K562 (cell line): ENCODE results near the gene DLGAP3. TPM values are rescaled to one million over a fixed set of nuclear protein-coding genes. Genes with fewer than 3 reads are reported as not detected.
A peak's percentile ranks its signal among the peaks of the same experiment; 100 is the strongest.

ENCODE experiments used
- ATAC-seq: fragments of 200-7000 bp; cut with Tn5 transposase; 3 replicates; pipeline ENCODE4 v1.9.1; 2020; ENCODE audit warnings: moderate library complexity
- BruUV-seq: library from RNA; stranded (reverse); fragments of 400-500 nt; replicated peaks from 2 replicates; lab custom pipeline; 2021; lab: Mats Ljungman, UMichigan
- CTCF ChIA-PET: fragments of 300-600 bp; formaldehyde crosslinking; extraction: SDS; loops from one replicate; lab custom pipeline; 2021; ENCODE audit warnings: low intra/inter-chr PET ratio; lab: Yijun Ruan, JAX
- POLR2A ChIA-PET: fragments of 300-600, 350-650 bp; sonication (Branson Sonifier 250); formaldehyde crosslinking; extraction: SDS; loops from one replicate; lab custom pipeline; 2021; ENCODE audit warnings: antibody characterized with exemption, inconsistent platforms; lab: Yijun Ruan, JAX
- DNase-seq, 4 experiments: peaks; one replicate each; pipeline versions ENCODE4 v3.0.0 to v3.0.0-alpha.2; 2011 to 2018; ENCODE audit warnings: low spot score in 3 of 4, mixed read lengths in 3 of 4; ENCODE audit errors: extremely low read depth in 1 of 4
- FAIRE-seq: peaks from 2 replicates; lab custom pipeline; 2011; peaks lifted over from hg19 to GRCh38; lab: Jason Lieb, UNC
- H2AFZ ChIP-seq: 2 replicates; pipeline ENCODE4 v1.6.0; 2011; ENCODE audit warnings: low read depth, low read length, control low read depth, inconsistent platforms
- H3K27ac ChIP-seq: fragments of 200-600 bp; 3 replicates; pipeline ENCODE4 v1.8.0; 2011; ENCODE audit warnings: low read depth, mild to moderate bottlenecking, control low read depth, inconsistent platforms, low read length, moderate library complexity, mixed read lengths; ENCODE audit errors: extremely low read depth
- H3K27me3 ChIP-seq, 2 experiments: fragments of 300-600 bp in 1 of 2; 2 replicates in 1 of 2; 3 replicates in 1 of 2; pipeline versions ENCODE4 v1.6.0 to v1.8.0; 2011; ENCODE audit warnings: inconsistent platforms in 2 of 2, low read length in 2 of 2, mild to moderate bottlenecking in 1 of 2, mixed read lengths in 1 of 2, moderate library complexity in 1 of 2; ENCODE audit not compliant: control insufficient read depth in 2 of 2, insufficient read depth in 2 of 2
- H3K36me3 ChIP-seq: fragments of 300-600 bp; 3 replicates; pipeline ENCODE4 v1.8.0; 2011; ENCODE audit warnings: mild to moderate bottlenecking, low read length, inconsistent platforms; ENCODE audit not compliant: control insufficient read depth, insufficient read depth
- H3K4me1 ChIP-seq, 2 experiments: fragments of 200-600 bp in 1 of 2; replicated peaks in 1 of 2; 2 replicates in 1 of 2; 3 replicates in 1 of 2; pipeline versions ENCODE4 v1.5.1 to v1.8.0; 2011; ENCODE audit warnings: inconsistent platforms in 2 of 2, low read length in 2 of 2, mild to moderate bottlenecking in 1 of 2, mixed read lengths in 1 of 2, moderate library complexity in 1 of 2; ENCODE audit not compliant: control insufficient read depth in 2 of 2, insufficient read depth in 2 of 2
- H3K4me2 ChIP-seq: 2 replicates; pipeline ENCODE4 v1.6.1; 2011; ENCODE audit warnings: low read length, control low read depth, inconsistent platforms, mixed read lengths; ENCODE audit not compliant: insufficient read depth
- H3K4me3 ChIP-seq: fragments of 200-600 bp; sonication (generic), shearing (Covaris generic); 2 replicates; pipeline ENCODE4 v1.5.1; 2016; ENCODE audit warnings: control low read depth, inconsistent platforms
- H3K79me2 ChIP-seq: fragments of 200-600 bp; 3 replicates; pipeline ENCODE4 v1.8.0; 2011; ENCODE audit warnings: low read length, inconsistent platforms; ENCODE audit not compliant: control insufficient read depth, insufficient read depth
- H3K9ac ChIP-seq, 2 experiments: 2 replicates each; pipeline versions ENCODE4 v1.6.0 to v1.6.1; 2011; ENCODE audit warnings: low read depth in 2 of 2, low read length in 2 of 2, control low read depth in 1 of 2, inconsistent platforms in 1 of 2, mild to moderate bottlenecking in 1 of 2, mixed read lengths in 1 of 2; ENCODE audit not compliant: insufficient read depth in 1 of 2
- H3K9me1 ChIP-seq: one replicate; pipeline ENCODE4 v1.6.0; 2011; ENCODE audit warnings: inconsistent platforms, mild to moderate bottlenecking, low read length, moderate library complexity; ENCODE audit not compliant: control insufficient read depth, insufficient read depth
- H3K9me3 ChIP-seq: replicated peaks from 2 replicates; pipeline ENCODE4 v1.5.1; 2011; ENCODE audit warnings: low read depth, low read length, inconsistent platforms; ENCODE audit not compliant: control insufficient read depth, insufficient read depth
- H4K20me1 ChIP-seq: replicated peaks from 2 replicates; pipeline ENCODE4 v1.6.1; 2011; ENCODE audit warnings: low read length, inconsistent platforms, mixed read lengths; ENCODE audit not compliant: control insufficient read depth, insufficient read depth
- CXXC5 ChIP-seq: fragments of 250-450 bp; sonication (Bioruptor Pico); IDR thresholded peaks from 2 replicates; pipeline ENCODE4 v1.8.0; 2022; ENCODE audit warnings: inconsistent platforms, mild to moderate bottlenecking, moderate library complexity
- DPF2 ChIP-seq: fragments of 450-650 bp; IDR thresholded peaks from 2 replicates; pipeline ENCODE4 v1.6.1; 2016
- EGR1 ChIP-seq: fragments of 450-650 bp; conservative IDR thresholded peaks from 2 replicates; pipeline ENCODE4 v1.6.1; 2017; ENCODE audit warnings: mild to moderate bottlenecking
- ELF2 ChIP-seq: fragments of 250-450 bp; sonication (Bioruptor Pico); IDR thresholded peaks from 2 replicates; pipeline ENCODE4 v1.5.0; 2021; ENCODE audit warnings: mild to moderate bottlenecking
- ERF ChIP-seq: fragments of 450-650 bp; formaldehyde crosslinking; IDR thresholded peaks from 2 replicates; pipeline ENCODE4 v1.4.0; 2020; ENCODE audit warnings: mild to moderate bottlenecking, mixed read lengths
- GATA2 ChIP-seq: sonication (generic); formaldehyde crosslinking; IDR thresholded peaks from 2 replicates; pipeline ENCODE4 v1.4.0; 2020; ENCODE audit warnings: mild to moderate bottlenecking, missing genetic modification reagents
- GATAD2A ChIP-seq: fragments of 450-650 bp; IDR thresholded peaks from 2 replicates; pipeline ENCODE4 v1.6.1; 2017
- HLTF ChIP-seq: fragments of 450-650 bp; IDR thresholded peaks from 2 replicates; pipeline ENCODE4 v1.6.1; 2016
- HOXB6 ChIP-seq: fragments of 250-450 bp; sonication (Bioruptor Pico); IDR thresholded peaks from 2 replicates; pipeline ENCODE4 v1.5.1; 2022; ENCODE audit warnings: mild to moderate bottlenecking, borderline replicate concordance
- MED1 ChIP-seq: sonication (generic); formaldehyde crosslinking; IDR thresholded peaks from 2 replicates; pipeline ENCODE4 v1.8.1; 2023; ENCODE audit warnings: missing genetic modification reagents, borderline replicate concordance
- NEUROD1 ChIP-seq: fragments of 150-350 bp; IDR thresholded peaks from 2 replicates; pipeline ENCODE4 v1.6.1; 2014; ENCODE audit warnings: borderline replicate concordance, low read length, low read depth; ENCODE audit not compliant: partially characterized antibody
- PHF20 ChIP-seq: fragments of 450-650 bp; IDR thresholded peaks from 2 replicates; pipeline ENCODE4 v1.6.1; 2018; ENCODE audit not compliant: partially characterized antibody
- SAFB2 ChIP-seq: fragments of 200-400 bp; formaldehyde crosslinking; IDR thresholded peaks from 2 replicates; pipeline ENCODE4 v1.6.1; 2018; ENCODE audit warnings: borderline replicate concordance, low read length, low read depth, moderate library complexity; ENCODE audit not compliant: severe bottlenecking
- SRF ChIP-seq, 2 experiments: fragments of 250-450, 450-650 bp in 1 of 2; sonication (Bioruptor Pico) in 1 of 2; sonication (generic) in 1 of 2; formaldehyde crosslinking; IDR thresholded peaks; 2 replicates each; pipeline versions ENCODE4 v1.5.0 to v1.5.1; 2020 to 2022; ENCODE audit warnings: mild to moderate bottlenecking in 1 of 2, missing genetic modification reagents in 1 of 2
- TAF9B ChIP-seq: fragments of 450-650 bp; IDR thresholded peaks from 2 replicates; pipeline ENCODE4 v1.6.1; 2018; ENCODE audit warnings: mild to moderate bottlenecking; ENCODE audit not compliant: partially characterized antibody
- TEAD4 ChIP-seq, 2 experiments: sonication (generic) in 1 of 2; formaldehyde crosslinking in 1 of 2; IDR thresholded peaks; 2 replicates each; pipeline versions ENCODE4 v1.6.1 to v1.8.0; 2012 to 2022; ENCODE audit warnings: borderline replicate concordance in 1 of 2, inconsistent platforms in 1 of 2, low read length in 1 of 2, mild to moderate bottlenecking in 1 of 2, missing genetic modification reagents in 1 of 2
- YBX1 ChIP-seq: fragments of 450-650 bp; IDR thresholded peaks from 2 replicates; pipeline ENCODE4 v1.7.1; 2016; ENCODE audit warnings: mild to moderate bottlenecking
- ZNF639 ChIP-seq, 2 experiments: fragments of 200-800 bp in 1 of 2; sonication (Bioruptor generic) in 1 of 2; sonication (generic) in 1 of 2; formaldehyde crosslinking in 1 of 2; IDR thresholded peaks in 1 of 2; conservative IDR thresholded peaks in 1 of 2; 2 replicates each; pipeline versions ENCODE4 v1.5.0 to v1.6.1; 2016 to 2020; ENCODE audit warnings: missing compliant biosample characterization in 1 of 2, missing genetic modification characterization in 1 of 2, missing genetic modification reagents in 1 of 2
- ZNF668 ChIP-seq: fragments of 250-450 bp; sonication (Bioruptor Pico); IDR thresholded peaks from 2 replicates; pipeline ENCODE4 v1.8.0; 2022; ENCODE audit warnings: mild to moderate bottlenecking, inconsistent platforms
- ZNF696 ChIP-seq: fragments of 250-450 bp; sonication (Bioruptor Pico); conservative IDR thresholded peaks from 2 replicates; pipeline ENCODE4 v1.4.0; 2020; ENCODE audit warnings: mild to moderate bottlenecking, moderate library complexity
- ZNF740 ChIP-seq, 3 experiments: fragments of 200-800 bp in 1 of 3; sonication (Bioruptor generic) in 1 of 3; sonication (generic) in 1 of 3; formaldehyde crosslinking in 1 of 3; IDR thresholded peaks; 2 replicates each; pipeline versions ENCODE4 v1.6.1 to v1.8.0; 2016 to 2022; ENCODE audit warnings: mild to moderate bottlenecking in 2 of 3, missing compliant biosample characterization in 2 of 3, missing genetic modification characterization in 2 of 3, missing genetic modification reagents in 1 of 3
- WGBS: fragments of 100-300 bp; shearing (Covaris generic); methylation state at CpG from one replicate; pipeline ENCODE4 v1.1.6; 2016; ENCODE audit warnings: low coverage, mixed read lengths; ENCODE audit not compliant: insufficient coverage; ENCODE audit errors: missing lambda C conversion rate; 5-methylcytosine and 5-hydroxymethylcytosine counted together
- in situ Hi-C: fragments of 300-500 bp; cut with MboI; formaldehyde crosslinking; loops from 4 replicates; pipeline ENCODE4 v1.15.0; 2018; ENCODE audit warnings: inconsistent platforms, mixed read lengths
- intact Hi-C: fragments of 100-400 bp; cut with micrococcal nuclease; formaldehyde crosslinking; loops from 2 replicates; pipeline ENCODE4 v1.14.2; 2022
- polyA plus RNA-seq, 8 experiments: library from polyadenylated mRNA; depleted of rRNA in 4 of 8; stranded (reverse) in 5 of 8; unstranded in 3 of 8; fragments of >200 nt; fragmentation: Nextera tagmentation in 2 of 8; fragmentation: Illumina TruSeq in 1 of 8; extraction: Ambion mirVana in 2 of 8; extraction: Trizol in 1 of 8; gene quantifications; 2 replicates each; pipeline versions ENCODE4 v1.2.1 to v1.2.3, GENCODE V29; 2011 to 2014; ENCODE audit warnings: inconsistent platforms in 1 of 8, missing spikeins in 1 of 8
- total RNA-seq, 7 experiments: library from RNA; depleted of rRNA in 6 of 7; stranded (reverse); fragments of >200 nt in 6 of 7; fragmentation: Illumina TruSeq in 2 of 7; extraction: Trizol in 2 of 7; gene quantifications; 2 replicates each; pipeline versions ENCODE4 v1.2.1 to v1.2.3, GENCODE V29; 2011 to 2021; ENCODE audit warnings: low replicate concordance in 1 of 7

Gene DLGAP3
- total and polyA plus RNA-seq, 9 of the 15 experiments (the other 6 are each of a cell fraction or from before 2014, with no cell fraction given): 0.01 to 0.16 (median 0.07) TPM; not detected in 6

GRCh38 chr1:34852677-34853217 lies 76.7 kb downstream of the DLGAP3 start:
- H3K9ac ChIP-seq: 0 out of 4 replicates have a peak overlapping the region, but pooled peaks of 1 of the 2 experiments have one; percentile 10
- no peak overlapping the region for H3K27ac ChIP-seq
- no peaks in the 10 kb centered on the region for H3K9me3 ChIP-seq
- intact Hi-C loops: loop anchor here (1.0 to 10.0 kb wide), 2 partner anchors 64 to 342 kb away; partner anchors contain the start of gene SFPQ
- in situ Hi-C loops: no loop called here
- H2AFZ ChIP-seq: no peak overlapping the region
- no peaks in the 10 kb centered on the region for H3K27me3 ChIP-seq
- DNase-seq (peak; percentile 92 to 96 (median 94)), ATAC-seq (peak; percentile 100), FAIRE-seq (peak; percentile 100)
- 20% methylated on average over 6 of the region's 6 CpGs for WGBS
- H4K20me1 ChIP-seq: peaks cover 6% of the 10 kb centered on the region
- H3K4me1 ChIP-seq: peaks cover 0 to 2% of the 10 kb centered on the region in 2 experiments; a peak in 2 of 5 replicates
- ChIA-PET POLR2A (interaction anchor here (0.6 to 1.5 kb wide), 10 partner anchors 9 to 680 kb away, joined by 3 to 7 read pairs (median 3); no protein-coding TSS in a partner anchor), CTCF (interaction anchor here (0.6 to 2.2 kb wide), 10 partner anchors 9 to 1875 kb away, joined by 3 to 45 read pairs (median 4); no protein-coding TSS in a partner anchor)
- H3K4me3 ChIP-seq: no peak overlapping the region
- BruUV-seq: no TSS peak
- no peak overlapping the region for H3K4me2 ChIP-seq
- peaks cover 4% of the 10 kb centered on the region for H3K9me1 ChIP-seq
- peaks cover 27% of the 10 kb centered on the region for H3K79me2 ChIP-seq
- peaks cover 56% of the 10 kb centered on the region for H3K36me3 ChIP-seq
- TF ChIP-seq MED1 (CRISPR knock-in tag): no peak
- no peak for TF ChIP-seq ERF (CRISPR knock-in tag)
- TF ChIP-seq ZNF696 (CRISPR knock-in tag): no peak
- no peak for TF ChIP-seq EGR1
- no peak for TF ChIP-seq GATAD2A
- no peak for TF ChIP-seq HLTF
- no peak for TF ChIP-seq DPF2
- TF ChIP-seq CXXC5: peak; percentile 45
- TF ChIP-seq YBX1: no peak
- TF ChIP-seq TAF9B: no peak
- TF ChIP-seq ZNF639 (CRISPR knock-in tag; conservative IDR thresholded peaks at IDR 0.05 in 1 of 2, IDR thresholded peaks at IDR 0.05 in 1 of 2): no peak
- no peak for TF ChIP-seq PHF20
- TF ChIP-seq ELF2 (CRISPR knock-in tag): 0 out of 2 replicates have a peak, but pooled peaks have one; percentile 5
- no peak for TF ChIP-seq ZNF740 (CRISPR knock-in tag; IDR thresholded peaks at IDR 0.05)
- no peak for TF ChIP-seq ZNF740 (tag; IDR thresholded peaks at IDR 0.05)
- no peak for TF ChIP-seq TEAD4 (IDR thresholded peaks at IDR 0.05; ENCODE audit: low read length)
- TF ChIP-seq TEAD4 (CRISPR knock-in tag; IDR thresholded peaks at IDR 0.05; ENCODE audit: borderline replicate concordance): no peak
- TF ChIP-seq SRF (CRISPR knock-in tag; IDR thresholded peaks at IDR 0.05): 0 out of 4 replicates have a peak, but pooled peaks of 1 of the 2 experiments have one; percentile 22
- no peak for TF ChIP-seq ZNF668 (CRISPR knock-in tag)
- peak; percentile 51 for TF ChIP-seq NEUROD1
- TF ChIP-seq HOXB6 (CRISPR knock-in tag): no peak
- no peak for TF ChIP-seq GATA2
- TF ChIP-seq SAFB2: no peak
